Astrocyte of the spinal cord (primary cell): ENCODE measurements around the gene ZNF132.
"Not testable (repeated sequence)": the region's sequence is repeated elsewhere in the genome, so short reads cannot be mapped to it uniquely, and the experiment has no call there.

Experiments
- DNase-seq: peaks from one replicate; pipeline ENCODE4 v3.0.0; 2011; ENCODE audit warnings: low read depth, low spot score
- H3K4me3 ChIP-seq: 2 replicates; pipeline ENCODE4 v1.5.1; 2011; ENCODE audit warnings: low read depth, mild to moderate bottlenecking, low read length, moderate library complexity
- in situ Hi-C: cut with HindIII; loops from 2 replicates; pipeline ENCODE4 v1.10.0; 2017; ENCODE audit warnings: low sequenced_read_pairs
- TF ChIP-seq, protein P1 (sequence below): IDR thresholded peaks from 2 replicates; pipeline ENCODE4 v1.5.1; 2012; ENCODE audit warnings: low read depth, mild to moderate bottlenecking, low read length, inconsistent platforms

Gene ZNF132

GRCh38 chr19:58439576-58440554, at the start of gene ZNF132:
Gene ZNF132 (minus strand): TSS chr19:58440153. CDS start chr19:58439821, 332 bp downstream.
- H3K4me3 ChIP-seq = peak within 1 kb of the TSS; percentile 71
- TF ChIP-seq, protein P1, sequence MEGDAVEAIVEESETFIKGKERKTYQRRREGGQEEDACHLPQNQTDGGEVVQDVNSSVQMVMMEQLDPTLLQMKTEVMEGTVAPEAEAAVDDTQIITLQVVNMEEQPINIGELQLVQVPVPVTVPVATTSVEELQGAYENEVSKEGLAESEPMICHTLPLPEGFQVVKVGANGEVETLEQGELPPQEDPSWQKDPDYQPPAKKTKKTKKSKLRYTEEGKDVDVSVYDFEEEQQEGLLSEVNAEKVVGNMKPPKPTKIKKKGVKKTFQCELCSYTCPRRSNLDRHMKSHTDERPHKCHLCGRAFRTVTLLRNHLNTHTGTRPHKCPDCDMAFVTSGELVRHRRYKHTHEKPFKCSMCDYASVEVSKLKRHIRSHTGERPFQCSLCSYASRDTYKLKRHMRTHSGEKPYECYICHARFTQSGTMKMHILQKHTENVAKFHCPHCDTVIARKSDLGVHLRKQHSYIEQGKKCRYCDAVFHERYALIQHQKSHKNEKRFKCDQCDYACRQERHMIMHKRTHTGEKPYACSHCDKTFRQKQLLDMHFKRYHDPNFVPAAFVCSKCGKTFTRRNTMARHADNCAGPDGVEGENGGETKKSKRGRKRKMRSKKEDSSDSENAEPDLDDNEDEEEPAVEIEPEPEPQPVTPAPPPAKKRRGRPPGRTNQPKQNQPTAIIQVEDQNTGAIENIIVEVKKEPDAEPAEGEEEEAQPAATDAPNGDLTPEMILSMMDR = no peak
- in situ Hi-C loops = no loop called here
- DNase-seq = peak; percentile 100

DNA sequence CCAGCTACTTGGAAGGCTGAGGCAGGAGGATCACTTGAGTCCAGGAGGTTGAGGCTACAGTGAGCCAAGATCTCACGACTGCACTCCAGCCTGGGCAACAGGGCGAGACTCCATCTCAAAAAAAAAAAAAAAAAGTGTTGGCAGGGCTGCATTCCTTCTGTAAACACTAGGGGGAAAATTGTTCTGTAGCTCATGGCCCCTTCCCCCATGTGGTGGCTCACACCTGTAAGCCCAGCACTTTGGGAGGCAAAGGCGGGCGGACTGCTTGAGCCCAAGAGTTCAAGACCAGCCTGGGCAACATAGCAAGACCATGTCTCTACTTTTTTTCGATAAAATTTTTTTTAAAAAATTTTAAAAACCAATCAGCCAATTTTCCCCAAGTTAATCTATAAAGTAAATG, 44.4 kb upstream of the ZNF132 start:
- TF ChIP-seq, protein P1 = peak; percentile 6
- DNase-seq, in situ Hi-C loops, H3K4me3 ChIP-seq: not testable (repeated sequence)

GRCh38 chr19:58483776-58484175, 43.8 kb upstream of the ZNF132 start:
- in situ Hi-C loops = no loop called here
- TF ChIP-seq, protein P1 = no peak
- no peak for DNase-seq
- H3K4me3 ChIP-seq = no peak overlapping the region

- no peak overlapping the region for H3K4me3 ChIP-seq
- in situ Hi-C loops = no loop called here
- no peak for DNase-seq
- TF ChIP-seq, protein P1 = no peak
Measured at GRCh38 chr19:58482372-58482771, 42.4 kb upstream of the ZNF132 start.

GRCh38 chr19:58480831-58481230, 40.9 kb upstream of the ZNF132 start:
- TF ChIP-seq, protein P1 = no peak
- in situ Hi-C loops = no loop called here
- no peak overlapping the region for H3K4me3 ChIP-seq
- no peak for DNase-seq

DNA sequence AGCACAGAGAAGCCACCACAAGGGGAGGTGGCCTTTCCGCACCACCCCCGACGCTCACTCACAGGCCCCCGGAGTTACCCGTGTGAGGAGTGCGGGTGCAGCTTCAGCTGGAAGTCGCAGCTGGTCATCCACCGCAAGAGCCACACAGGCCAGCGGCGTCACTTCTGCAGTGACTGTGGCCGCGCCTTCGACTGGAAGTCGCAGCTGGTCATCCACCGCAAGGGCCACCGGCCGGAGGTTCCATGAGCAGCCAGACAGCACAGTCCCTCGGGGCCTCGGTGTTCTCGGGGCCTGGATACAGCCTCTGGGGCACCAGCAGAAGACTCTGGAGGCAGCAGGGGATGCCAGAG, 40.5 kb upstream of the ZNF132 start:
- DNase-seq = no peak
- in situ Hi-C loops = no loop called here
- no peak overlapping the region for H3K4me3 ChIP-seq
- TF ChIP-seq, protein P1 = no peak
